HTERT RPE-1 (cell line): ENCODE data around the gene HRG.

ENCODE experiments used
- in situ Hi-C: fragments of 300-500 bp; cut with MboI; formaldehyde crosslinking; loops from 4 replicates; pipeline ENCODE4 v1.14.3; 2020; ENCODE audit warnings: low sequenced_read_pairs

Gene HRG

GRCh38 chr3:186719945-186720739 is 54.3 kb downstream of the HRG start:
- in situ Hi-C loops, result no loop called here

- in situ Hi-C loops, result no loop called here
Observed at GRCh38 chr3:186722457-186722856, 56.6 kb downstream of the HRG start.

- in situ Hi-C loops, result no loop called here
Observed at GRCh38 chr3:186724911-186725310, 59.1 kb downstream of the HRG start.
